ENCODE results near the gene SIVA1. TPM values are rescaled to one million over a fixed set of nuclear protein-coding genes. Genes with fewer than 3 reads are reported as not detected.

The SIVA1 gene
- polyA plus RNA-seq, 1 of the 3 experiments (the other 2 are of a cell fraction): 137 TPM

- 90% methylated on average over 7 of the region's 9 CpGs for WGBS (ENCODE audit: low lambda C conversion rate)
- Histone ChIP-seq H3K36me3 (replicated peaks in 1 of 2; ENCODE audit: control insufficient read depth in 1 of 2, insufficient read depth in 2 of 2, low read length in 1 of 2) (peaks cover 0 to 5% of the 10 kb centered on the region in 2 experiments), H3F3A (replicated peaks; ENCODE audit: insufficient read depth) (peaks cover 7% of the 10 kb centered on the region), H3K79me2 (ENCODE audit: insufficient read depth) (peaks cover under 1% of the 10 kb centered on the region; the same call in 1 of the 2 replicates), H3K4me1 (ENCODE audit: control insufficient read depth in 1 of 2, insufficient read depth in 2 of 2, low read depth in 1 of 2, low read length in 1 of 2) (peaks cover 0 to 2% of the 10 kb centered on the region in 2 experiments; a peak in 1 of 4 replicates), H4K20me1 (ENCODE audit: insufficient read depth) (no peaks in the 10 kb centered on the region), H3K27ac (ENCODE audit: low read depth in 2 of 2, low read length in 1 of 2) (no peak overlapping the region), H3K4me3 (ENCODE audit: low read depth in 2 of 2, low read length in 1 of 2) (no peak overlapping the region), H3K9me2 (no peaks in the 10 kb centered on the region), H3K9me3 (no peaks in the 10 kb centered on the region), H3K4me2 (no peak overlapping the region), H3K27me3 (ENCODE audit: insufficient read depth) (no peaks in the 10 kb centered on the region), H3K9ac (no peak overlapping the region), H2AFZ (ENCODE audit: low read depth) (no peak overlapping the region)
- ChIA-PET POLR2A (no interaction called here), CTCF (no interaction called here)
- no peak for DNase-seq
- TF ChIP-seq FOSL2 (IDR thresholded peaks at IDR 0.05; ENCODE audit: borderline replicate concordance, low read depth): no peak
- TF ChIP-seq JUND (IDR thresholded peaks at IDR 0.05): no peak
- no peak for TF ChIP-seq GATA2 (CRISPR knock-in tag; IDR thresholded peaks at IDR 0.05)
- no peak for TF ChIP-seq FOXM1 (IDR thresholded peaks at IDR 0.05; ENCODE audit: low read depth)
- no peak for TF ChIP-seq FOXJ3 (CRISPR knock-in tag; IDR thresholded peaks at IDR 0.05)
- TF ChIP-seq TCF12 (IDR thresholded peaks at IDR 0.05): no peak
- TF ChIP-seq EP300 (IDR thresholded peaks at IDR 0.05; ENCODE audit: borderline replicate concordance in 1 of 2, low read depth in 1 of 2, low read length in 1 of 2): no peak
- no peak for TF ChIP-seq CHD2 (IDR thresholded peaks at IDR 0.05; ENCODE audit: low read length, partially characterized antibody)
- no peak for TF ChIP-seq CTCF (IDR thresholded peaks at IDR 0.05)
- TF ChIP-seq POLR2AphosphoS5 (IDR thresholded peaks at IDR 0.05; ENCODE audit: low read depth, low read length): no peak
Measured at GRCh38 chr14:104747876-104748275, 5.1 kb upstream of the SIVA1 start.

- Histone ChIP-seq H3K79me2 (ENCODE audit: insufficient read depth) (peaks cover 13% of the 10 kb centered on the region), H3K9ac (no peak overlapping the region), H3K4me1 (ENCODE audit: control insufficient read depth in 1 of 2, insufficient read depth in 2 of 2, low read depth in 1 of 2, low read length in 1 of 2) (peaks cover 1 to 9% of the 10 kb centered on the region in 2 experiments; a peak in 2 of 4 replicates), H3K4me3 (ENCODE audit: low read depth in 2 of 2, low read length in 1 of 2) (no peak overlapping the region), H3K27me3 (ENCODE audit: insufficient read depth) (no peaks in the 10 kb centered on the region), H3K9me3 (no peaks in the 10 kb centered on the region), H3K36me3 (replicated peaks in 1 of 2; ENCODE audit: control insufficient read depth in 1 of 2, insufficient read depth in 2 of 2, low read length in 1 of 2) (no peaks in the 10 kb centered on the region), H3F3A (replicated peaks; ENCODE audit: insufficient read depth) (peaks cover 7% of the 10 kb centered on the region), H3K27ac (ENCODE audit: low read depth in 2 of 2, low read length in 1 of 2) (no peak overlapping the region), H2AFZ (ENCODE audit: low read depth) (no peak overlapping the region), H4K20me1 (ENCODE audit: insufficient read depth) (peaks cover 11% of the 10 kb centered on the region), H3K4me2 (no peak overlapping the region), H3K9me2 (no peaks in the 10 kb centered on the region)
- no peak for TF ChIP-seq RCOR1 (IDR thresholded peaks at IDR 0.05; ENCODE audit: low read length)
- no peak for TF ChIP-seq MXI1 (IDR thresholded peaks at IDR 0.05; ENCODE audit: low read depth, low read length)
- TF ChIP-seq GABPA (IDR thresholded peaks at IDR 0.05; ENCODE audit: low read depth): no peak
- WGBS (ENCODE audit: low lambda C conversion rate): 65% methylated on average over 6 of the region's 11 CpGs
- no peak for DNase-seq
- POLR2A ChIA-PET: no interaction called here
- CTCF ChIA-PET: interaction anchor here (1.2 to 1.6 kb wide), 2 partner anchors 20 to 26 kb away, joined by 5 read pairs; partner anchors contain the start of gene ADSS1
Measured at GRCh38 chr14:104749111-104749649, 3.8 kb upstream of the SIVA1 start.
